GM12878 (cell line): ENCODE data around the gene RHBDD1. TPM values are rescaled to one million over a fixed set of nuclear protein-coding genes. Genes with fewer than 3 reads are reported as not detected.

Source experiments
- ATAC-seq: fragments of 200-7000 bp; cut with Tn5 transposase; 3 replicates; pipeline ENCODE4 v1.9.1; 2020; ENCODE audit warnings: mild to moderate bottlenecking, moderate library complexity
- BruUV-seq: library from RNA; stranded (reverse); fragments of 400-500 nt; replicated peaks from 2 replicates; lab custom pipeline; 2021; lab: Mats Ljungman, UMichigan
- CTCF ChIA-PET: fragments of 300-600 bp; sonication (Branson Sonifier 250); formaldehyde crosslinking; extraction: SDS; loops from one replicate; lab custom pipeline; 2021; ENCODE audit warnings: inconsistent platforms; lab: Yijun Ruan, JAX
- POLR2A ChIA-PET: fragments of 350-600 bp; formaldehyde crosslinking; extraction: SDS; loops from one replicate; lab custom pipeline; 2021; ENCODE audit warnings: inconsistent platforms; lab: Charles Lee
- RAD21 ChIA-PET: fragments of 300-600 bp; sonication (Branson Sonifier 250); formaldehyde crosslinking; loops from one replicate; lab custom pipeline; 2023; ENCODE audit warnings: antibody characterized with exemption; ENCODE audit not compliant: unreplicated experiment; lab: Charles Lee
- SMC1A ChIA-PET: fragments of 300-600 bp; sonication (Branson Sonifier 250); formaldehyde crosslinking; loops from one replicate; lab custom pipeline; 2023; ENCODE audit not compliant: unreplicated experiment, uncharacterized antibody; lab: Charles Lee
- DNase-seq: peaks from one replicate; pipeline ENCODE4 v3.0.0-alpha.2; 2011; ENCODE audit warnings: low read depth, low spot score
- FAIRE-seq: peaks from 3 replicates; lab custom pipeline; 2011; peaks lifted over from hg19 to GRCh38; lab: Jason Lieb, UNC
- H2AFZ ChIP-seq: 2 replicates; pipeline ENCODE4 v1.6.0; 2011; ENCODE audit warnings: low read depth, low read length, control low read depth; ENCODE audit not compliant: control insufficient read depth
- H3K27ac ChIP-seq: 2 replicates; pipeline ENCODE4 v1.5.1; 2011; ENCODE audit warnings: control low read depth; ENCODE audit not compliant: control insufficient read depth, insufficient read depth
- H3K27me3 ChIP-seq, 2 experiments: replicated peaks in 1 of 2; 2 replicates each; pipeline versions ENCODE4 v1.6.0 to v1.6.1; 2011; ENCODE audit warnings: low read length in 1 of 2; ENCODE audit not compliant: control insufficient read depth in 2 of 2, insufficient read depth in 2 of 2
- H3K36me3 ChIP-seq, 2 experiments: 2 replicates each; pipeline ENCODE4 v1.5.1; 2011; ENCODE audit warnings: low read length in 1 of 2; ENCODE audit not compliant: control insufficient read depth in 2 of 2, insufficient read depth in 2 of 2
- H3K4me1 ChIP-seq: 2 replicates; pipeline ENCODE4 v1.6.1; 2011; ENCODE audit warnings: mild to moderate bottlenecking, low read length, moderate library complexity, mixed read lengths; ENCODE audit not compliant: control insufficient read depth, insufficient read depth
- H3K4me2 ChIP-seq: 2 replicates; pipeline ENCODE4 v1.6.0; 2011; ENCODE audit warnings: control low read depth; ENCODE audit not compliant: control insufficient read depth, insufficient read depth
- H3K4me3 ChIP-seq: fragments of 200-600 bp; sonication (generic); 2 replicates; pipeline ENCODE4 v1.5.1; 2016
- H3K79me2 ChIP-seq: 2 replicates; pipeline ENCODE4 v1.6.0; 2011; ENCODE audit warnings: low read length; ENCODE audit not compliant: control insufficient read depth, insufficient read depth
- H3K9ac ChIP-seq: 2 replicates; pipeline ENCODE4 v1.8.0; 2011; ENCODE audit warnings: low read length, control low read depth, mixed read lengths; ENCODE audit not compliant: control insufficient read depth, insufficient read depth
- H3K9me3 ChIP-seq: replicated peaks from 3 replicates; pipeline ENCODE4 v1.5.1; 2011; ENCODE audit warnings: mild to moderate bottlenecking, low read length; ENCODE audit not compliant: control insufficient read depth, insufficient read depth
- H4K20me1 ChIP-seq: 2 replicates; pipeline ENCODE4 v1.6.0; 2011; ENCODE audit not compliant: control insufficient read depth, insufficient read depth
- BHLHE40 ChIP-seq, 2 experiments: fragments of 450-650 bp in 1 of 2; IDR thresholded peaks; 2 replicates each; pipeline ENCODE4 v1.6.1; 2011 to 2017; ENCODE audit warnings: low read depth in 2 of 2, borderline replicate concordance in 1 of 2, improper control_type of control experiment in 1 of 2, low read length in 1 of 2, mild to moderate bottlenecking in 1 of 2
- CHD4 ChIP-seq: fragments of 200-600 bp; sonication (generic); IDR thresholded peaks from 2 replicates; pipeline ENCODE4 v1.6.1; 2016; ENCODE audit warnings: mild to moderate bottlenecking
- CREB1 ChIP-seq: IDR thresholded peaks from 2 replicates; pipeline ENCODE4 v1.6.1; 2012; ENCODE audit warnings: low read depth, mild to moderate bottlenecking, inconsistent platforms
- GABPA ChIP-seq: IDR thresholded peaks from 2 replicates; pipeline ENCODE4 v1.6.1; 2014; ENCODE audit warnings: antibody characterized with exemption, low read depth, mild to moderate bottlenecking, inconsistent platforms
- NR2F1 ChIP-seq: fragments of 450-650 bp; conservative IDR thresholded peaks from 2 replicates; pipeline ENCODE4 v1.6.1; 2017; ENCODE audit warnings: mild to moderate bottlenecking
- NRF1 ChIP-seq: conservative IDR thresholded peaks from 2 replicates; pipeline ENCODE4 v1.6.1; 2011; ENCODE audit warnings: mild to moderate bottlenecking, low read depth, low read length, improper control_type of control experiment
- RCOR1 ChIP-seq: conservative IDR thresholded peaks from 2 replicates; pipeline ENCODE4 v1.6.1; 2012; ENCODE audit warnings: low read depth, low read length, improper control_type of control experiment
- SMC3 ChIP-seq: IDR thresholded peaks from 2 replicates; pipeline ENCODE4 v1.6.1; 2011; ENCODE audit warnings: low read length, improper control_type of control experiment, borderline replicate concordance
- SREBF2 ChIP-seq: IDR thresholded peaks from 2 replicates; pipeline ENCODE4 v1.6.1; 2012; ENCODE audit warnings: mild to moderate bottlenecking, low read length
- SRF ChIP-seq, 2 experiments: IDR thresholded peaks; 2 replicates each; pipeline ENCODE4 v1.6.1; 2011; ENCODE audit warnings: low read depth in 2 of 2, low read length in 2 of 2, mild to moderate bottlenecking in 1 of 2, moderate library complexity in 1 of 2
- STAT1 ChIP-seq: fragments of 450-650 bp; conservative IDR thresholded peaks from 2 replicates; pipeline ENCODE4 v1.6.1; 2014; ENCODE audit warnings: antibody characterized with exemption, mild to moderate bottlenecking
- YBX1 ChIP-seq: fragments of 450-650 bp; IDR thresholded peaks from 2 replicates; pipeline ENCODE4 v1.6.1; 2016; ENCODE audit warnings: antibody characterized with exemption
- ZNF384 ChIP-seq: IDR thresholded peaks from 2 replicates; pipeline ENCODE4 v1.6.1; 2012; ENCODE audit warnings: low read depth, mild to moderate bottlenecking, low read length, improper control_type of control experiment, borderline replicate concordance
- ZSCAN29 ChIP-seq: fragments of 450-650 bp; IDR thresholded peaks from 2 replicates; pipeline ENCODE4 v1.6.1; 2017; ENCODE audit warnings: mild to moderate bottlenecking, moderate library complexity
- WGBS: methylation state at CpG from one replicate; pipeline ENCODE4 v1.1.6; 2016; ENCODE audit warnings: low lambda C conversion rate; ENCODE audit not compliant: insufficient replicate concordance, insufficient coverage; ENCODE audit errors: missing lambda C conversion rate; 5-methylcytosine and 5-hydroxymethylcytosine counted together
- in situ Hi-C: fragments of 300-500 bp; cut with MboI; formaldehyde crosslinking; loops from 9 replicates; pipeline ENCODE4 v1.14.3; 2018; ENCODE audit warnings: mixed read lengths
- intact Hi-C: fragments of 100-400 bp; cut with micrococcal nuclease; formaldehyde crosslinking; loops from one replicate; pipeline ENCODE4 v1.14.2; 2022; ENCODE audit not compliant: unreplicated experiment
- polyA plus RNA-seq, 11 experiments: library from polyadenylated mRNA; depleted of rRNA in 4 of 11; unstranded in 6 of 11; stranded (reverse) in 5 of 11; fragments of >200 nt; fragmentation: Nextera tagmentation in 4 of 11; fragmentation: Illumina TruSeq in 1 of 11; extraction: Ambion mirVana in 4 of 11; extraction: Trizol in 1 of 11; gene quantifications; 1 replicate in 1 of 11; 2 replicates in 10 of 11; pipeline versions ENCODE4 v1.2.1 to v1.2.3, GENCODE V29; 2011 to 2016; ENCODE audit warnings: inconsistent platforms in 2 of 11, missing spikeins in 2 of 11, low read depth in 1 of 11
- total RNA-seq, 4 experiments: library from RNA; depleted of rRNA in 3 of 4; stranded (reverse); fragments of >200 nt in 3 of 4; fragmentation: Illumina TruSeq in 1 of 4; extraction: Trizol in 1 of 4; gene quantifications; 2 replicates each; pipeline versions ENCODE4 v1.2.1 to v1.2.3, GENCODE V29; 2013 to 2021
- TF ChIP-seq, protein P1 (sequence below): fragments of 450-650 bp; IDR thresholded peaks from 2 replicates; pipeline ENCODE4 v1.6.1; 2017; ENCODE audit warnings: mild to moderate bottlenecking, moderate library complexity
- TF ChIP-seq, protein P2 (sequence below): IDR thresholded peaks from 2 replicates; pipeline ENCODE4 v1.6.1; 2012; ENCODE audit warnings: mild to moderate bottlenecking, low read depth, low read length

Gene RHBDD1
- total and polyA plus RNA-seq, 10 of the 15 experiments (the other 5 are each of a cell fraction or from before 2014, with no cell fraction given): 7.1 to 36.4 (median 14.7) TPM

GRCh38 chr2:227004482-227004881, 168.6 kb downstream of the RHBDD1 start (continued):
- TF ChIP-seq CREB1: no peak
- TF ChIP-seq SMC3: no peak

- ChIA-PET POLR2A (no interaction called here), CTCF (no interaction called here), SMC1A (no interaction called here), RAD21 (no interaction called here)
- no peaks in the 10 kb centered on the region for H3K27me3 ChIP-seq
- ATAC-seq (no peak), DNase-seq (no peak), FAIRE-seq (no peak)
- no TSS peak for BruUV-seq
- no peak overlapping the region for H3K4me3 ChIP-seq
- H3K4me2 ChIP-seq: no peak overlapping the region
- no peaks in the 10 kb centered on the region for H3K9me3 ChIP-seq
- WGBS: over 99% methylated on average over 16 of the region's 16 CpGs
- in situ Hi-C loops: no loop called here
- intact Hi-C loops: no loop called here
- no peaks in the 10 kb centered on the region; a peak in 1 of 4 replicates for H3K36me3 ChIP-seq
- H3K9ac ChIP-seq: no peak overlapping the region
- no peaks in the 10 kb centered on the region for H4K20me1 ChIP-seq
- no peak overlapping the region for H2AFZ ChIP-seq
- no peaks in the 10 kb centered on the region for H3K4me1 ChIP-seq
- no peaks in the 10 kb centered on the region for H3K79me2 ChIP-seq
- no peak overlapping the region for H3K27ac ChIP-seq
- TF ChIP-seq SREBF2 (no peak), BHLHE40 (IDR thresholded peaks at IDR 0.05; ENCODE audit: borderline replicate concordance in 1 of 2, low read depth in 2 of 2, low read length in 1 of 2) (no peak), CREB1 (no peak), NRF1 (no peak), STAT1 (no peak), GABPA (no peak), CHD4 (no peak), ZSCAN29 (no peak), YBX1 (no peak), ZNF384 (no peak), NR2F1 (no peak), SRF (IDR thresholded peaks at IDR 0.05; ENCODE audit: low read depth in 2 of 2, low read length in 2 of 2) (no peak), RCOR1 (no peak)
- TF ChIP-seq, protein P1, sequence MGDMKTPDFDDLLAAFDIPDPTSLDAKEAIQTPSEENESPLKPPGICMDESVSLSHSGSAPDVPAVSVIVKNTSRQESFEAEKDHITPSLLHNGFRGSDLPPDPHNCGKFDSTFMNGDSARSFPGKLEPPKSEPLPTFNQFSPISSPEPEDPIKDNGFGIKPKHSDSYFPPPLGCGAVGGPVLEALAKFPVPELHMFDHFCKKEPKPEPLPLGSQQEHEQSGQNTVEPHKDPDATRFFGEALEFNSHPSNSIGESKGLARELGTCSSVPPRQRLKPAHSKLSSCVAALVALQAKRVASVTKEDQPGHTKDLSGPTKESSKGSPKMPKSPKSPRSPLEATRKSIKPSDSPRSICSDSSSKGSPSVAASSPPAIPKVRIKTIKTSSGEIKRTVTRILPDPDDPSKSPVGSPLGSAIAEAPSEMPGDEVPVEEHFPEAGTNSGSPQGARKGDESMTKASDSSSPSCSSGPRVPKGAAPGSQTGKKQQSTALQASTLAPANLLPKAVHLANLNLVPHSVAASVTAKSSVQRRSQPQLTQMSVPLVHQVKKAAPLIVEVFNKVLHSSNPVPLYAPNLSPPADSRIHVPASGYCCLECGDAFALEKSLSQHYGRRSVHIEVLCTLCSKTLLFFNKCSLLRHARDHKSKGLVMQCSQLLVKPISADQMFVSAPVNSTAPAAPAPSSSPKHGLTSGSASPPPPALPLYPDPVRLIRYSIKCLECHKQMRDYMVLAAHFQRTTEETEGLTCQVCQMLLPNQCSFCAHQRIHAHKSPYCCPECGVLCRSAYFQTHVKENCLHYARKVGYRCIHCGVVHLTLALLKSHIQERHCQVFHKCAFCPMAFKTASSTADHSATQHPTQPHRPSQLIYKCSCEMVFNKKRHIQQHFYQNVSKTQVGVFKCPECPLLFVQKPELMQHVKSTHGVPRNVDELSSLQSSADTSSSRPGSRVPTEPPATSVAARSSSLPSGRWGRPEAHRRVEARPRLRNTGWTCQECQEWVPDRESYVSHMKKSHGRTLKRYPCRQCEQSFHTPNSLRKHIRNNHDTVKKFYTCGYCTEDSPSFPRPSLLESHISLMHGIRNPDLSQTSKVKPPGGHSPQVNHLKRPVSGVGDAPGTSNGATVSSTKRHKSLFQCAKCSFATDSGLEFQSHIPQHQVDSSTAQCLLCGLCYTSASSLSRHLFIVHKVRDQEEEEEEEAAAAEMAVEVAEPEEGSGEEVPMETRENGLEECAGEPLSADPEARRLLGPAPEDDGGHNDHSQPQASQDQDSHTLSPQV: no peak
- TF ChIP-seq, protein P2, sequence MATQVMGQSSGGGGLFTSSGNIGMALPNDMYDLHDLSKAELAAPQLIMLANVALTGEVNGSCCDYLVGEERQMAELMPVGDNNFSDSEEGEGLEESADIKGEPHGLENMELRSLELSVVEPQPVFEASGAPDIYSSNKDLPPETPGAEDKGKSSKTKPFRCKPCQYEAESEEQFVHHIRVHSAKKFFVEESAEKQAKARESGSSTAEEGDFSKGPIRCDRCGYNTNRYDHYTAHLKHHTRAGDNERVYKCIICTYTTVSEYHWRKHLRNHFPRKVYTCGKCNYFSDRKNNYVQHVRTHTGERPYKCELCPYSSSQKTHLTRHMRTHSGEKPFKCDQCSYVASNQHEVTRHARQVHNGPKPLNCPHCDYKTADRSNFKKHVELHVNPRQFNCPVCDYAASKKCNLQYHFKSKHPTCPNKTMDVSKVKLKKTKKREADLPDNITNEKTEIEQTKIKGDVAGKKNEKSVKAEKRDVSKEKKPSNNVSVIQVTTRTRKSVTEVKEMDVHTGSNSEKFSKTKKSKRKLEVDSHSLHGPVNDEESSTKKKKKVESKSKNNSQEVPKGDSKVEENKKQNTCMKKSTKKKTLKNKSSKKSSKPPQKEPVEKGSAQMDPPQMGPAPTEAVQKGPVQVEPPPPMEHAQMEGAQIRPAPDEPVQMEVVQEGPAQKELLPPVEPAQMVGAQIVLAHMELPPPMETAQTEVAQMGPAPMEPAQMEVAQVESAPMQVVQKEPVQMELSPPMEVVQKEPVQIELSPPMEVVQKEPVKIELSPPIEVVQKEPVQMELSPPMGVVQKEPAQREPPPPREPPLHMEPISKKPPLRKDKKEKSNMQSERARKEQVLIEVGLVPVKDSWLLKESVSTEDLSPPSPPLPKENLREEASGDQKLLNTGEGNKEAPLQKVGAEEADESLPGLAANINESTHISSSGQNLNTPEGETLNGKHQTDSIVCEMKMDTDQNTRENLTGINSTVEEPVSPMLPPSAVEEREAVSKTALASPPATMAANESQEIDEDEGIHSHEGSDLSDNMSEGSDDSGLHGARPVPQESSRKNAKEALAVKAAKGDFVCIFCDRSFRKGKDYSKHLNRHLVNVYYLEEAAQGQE: no peak
Measured at GRCh38 chr2:227006189-227006897, 170.5 kb downstream of the RHBDD1 start.
